ENCODE results near the gene PPP1CC. TPM values are rescaled to one million over a fixed set of nuclear protein-coding genes. Genes with fewer than 3 reads are reported as not detected.
"Not testable (repeated sequence)": the region's sequence is repeated elsewhere in the genome, so short reads cannot be mapped to it uniquely, and the experiment has no call there.

The PPP1CC gene
- total RNA-seq, 1 experiment from 2014 or later: 213 TPM

DNA sequence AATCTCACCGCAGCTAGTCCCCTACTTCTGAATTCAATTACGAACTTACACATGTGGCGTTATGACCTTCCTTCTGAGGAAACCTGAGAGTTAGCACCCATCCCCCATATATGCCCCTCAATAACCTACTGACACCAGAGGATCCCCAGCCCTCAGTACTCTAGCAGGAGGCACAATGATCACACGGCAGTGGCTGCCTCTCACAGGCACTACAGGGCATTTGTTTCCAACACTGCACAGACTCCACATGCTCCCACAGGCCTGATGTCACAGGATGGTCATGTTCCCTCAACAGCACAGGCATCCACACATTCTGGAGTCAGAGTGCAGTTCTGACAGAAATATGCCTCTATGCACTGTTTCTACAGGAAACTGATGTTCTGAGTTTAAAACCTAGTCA is 17.4 kb downstream of the PPP1CC start:
- CTCF ChIA-PET: no interaction called here

DNA sequence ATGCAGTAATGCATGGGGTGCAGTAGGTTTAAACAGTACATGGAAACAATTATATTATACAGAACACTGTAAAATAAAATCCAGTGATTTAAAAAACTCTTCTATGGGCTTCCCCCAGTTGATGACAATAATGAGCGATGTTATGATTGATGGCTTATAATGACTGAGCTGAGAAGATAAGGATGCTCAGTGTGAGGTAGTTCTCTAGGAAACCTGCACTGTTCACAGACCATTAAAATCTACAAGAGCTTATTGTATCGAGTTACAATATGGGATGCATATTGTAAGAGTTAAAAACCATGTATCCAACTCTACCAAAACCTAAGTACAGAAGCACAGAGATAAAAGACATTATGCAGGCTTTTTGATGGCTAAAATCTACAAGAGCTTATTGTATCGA is 19.8 kb downstream of the PPP1CC start:
- H3K27ac Mint-ChIP-seq (ENCODE audit: unreplicated experiment); CTCF ChIA-PET; H3K27me3 Mint-ChIP-seq (ENCODE audit: unreplicated experiment); BruUV-seq (replicated peaks); H3K9me3 Mint-ChIP-seq (ENCODE audit: low read depth, unreplicated experiment); H3K4me1 Mint-ChIP-seq (ENCODE audit: low read depth, unreplicated experiment); DNase-seq; intact Hi-C loops (cut with micrococcal nuclease; ENCODE audit: unreplicated experiment); H3K4me3 Mint-ChIP-seq (ENCODE audit: low read depth, unreplicated experiment): not testable (repeated sequence)
- H3K36me3 Mint-ChIP-seq (ENCODE audit: insufficient read depth, unreplicated experiment): peaks cover 78% of the 10 kb centered on the region

More for the DNA sequence above, 17.4 kb downstream of the PPP1CC start:
- no peak overlapping the region for H3K4me3 Mint-ChIP-seq (ENCODE audit: low read depth, unreplicated experiment)
- H3K9me3 Mint-ChIP-seq (ENCODE audit: low read depth, unreplicated experiment): no peaks in the 10 kb centered on the region
- H3K36me3 Mint-ChIP-seq (ENCODE audit: insufficient read depth, unreplicated experiment): peaks cover 82% of the 10 kb centered on the region
- DNase-seq: no peak
- intact Hi-C loops (cut with micrococcal nuclease; ENCODE audit: unreplicated experiment): no loop called here
- TF ChIP-seq, protein P1, sequence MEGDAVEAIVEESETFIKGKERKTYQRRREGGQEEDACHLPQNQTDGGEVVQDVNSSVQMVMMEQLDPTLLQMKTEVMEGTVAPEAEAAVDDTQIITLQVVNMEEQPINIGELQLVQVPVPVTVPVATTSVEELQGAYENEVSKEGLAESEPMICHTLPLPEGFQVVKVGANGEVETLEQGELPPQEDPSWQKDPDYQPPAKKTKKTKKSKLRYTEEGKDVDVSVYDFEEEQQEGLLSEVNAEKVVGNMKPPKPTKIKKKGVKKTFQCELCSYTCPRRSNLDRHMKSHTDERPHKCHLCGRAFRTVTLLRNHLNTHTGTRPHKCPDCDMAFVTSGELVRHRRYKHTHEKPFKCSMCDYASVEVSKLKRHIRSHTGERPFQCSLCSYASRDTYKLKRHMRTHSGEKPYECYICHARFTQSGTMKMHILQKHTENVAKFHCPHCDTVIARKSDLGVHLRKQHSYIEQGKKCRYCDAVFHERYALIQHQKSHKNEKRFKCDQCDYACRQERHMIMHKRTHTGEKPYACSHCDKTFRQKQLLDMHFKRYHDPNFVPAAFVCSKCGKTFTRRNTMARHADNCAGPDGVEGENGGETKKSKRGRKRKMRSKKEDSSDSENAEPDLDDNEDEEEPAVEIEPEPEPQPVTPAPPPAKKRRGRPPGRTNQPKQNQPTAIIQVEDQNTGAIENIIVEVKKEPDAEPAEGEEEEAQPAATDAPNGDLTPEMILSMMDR (IDR thresholded peaks at IDR 0.05; ENCODE audit: unreplicated experiment): no peak
- BruUV-seq (replicated peaks): no TSS peak
- peaks cover 8% of the 10 kb centered on the region for H3K4me1 Mint-ChIP-seq (ENCODE audit: low read depth, unreplicated experiment)
- no peak overlapping the region for H3K27ac Mint-ChIP-seq (ENCODE audit: unreplicated experiment)
- H3K27me3 Mint-ChIP-seq (ENCODE audit: unreplicated experiment): no peaks in the 10 kb centered on the region

DNA sequence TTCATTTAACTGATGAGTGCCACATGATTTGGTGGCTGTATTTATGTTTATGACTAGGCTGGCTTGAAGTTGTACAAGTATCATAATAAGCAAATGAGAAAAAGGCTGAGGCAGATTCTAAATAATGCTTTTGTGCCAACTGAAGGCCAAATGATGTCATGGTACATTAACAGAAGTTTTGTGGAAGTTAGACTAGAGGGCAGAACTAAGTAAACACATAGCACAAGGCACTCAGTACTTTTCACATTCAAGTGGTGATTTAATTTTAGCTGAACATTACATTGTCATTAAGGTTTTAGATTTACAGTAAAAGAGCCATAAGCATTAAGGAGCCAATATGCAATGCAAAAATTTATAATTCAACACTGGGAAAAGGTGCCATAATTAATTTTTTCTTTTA is 21.1 kb downstream of the PPP1CC start:
- H3K4me3 Mint-ChIP-seq (ENCODE audit: low read depth, unreplicated experiment): no peak overlapping the region
- H3K27me3 Mint-ChIP-seq (ENCODE audit: unreplicated experiment): no peaks in the 10 kb centered on the region
- CTCF ChIA-PET: no interaction called here
- H3K27ac Mint-ChIP-seq (ENCODE audit: unreplicated experiment): no peak overlapping the region
- peaks cover 66% of the 10 kb centered on the region for H3K36me3 Mint-ChIP-seq (ENCODE audit: insufficient read depth, unreplicated experiment)
- DNase-seq: no peak
- intact Hi-C loops (cut with micrococcal nuclease; ENCODE audit: unreplicated experiment): no loop called here
- TF ChIP-seq, protein P1 (IDR thresholded peaks at IDR 0.05; ENCODE audit: unreplicated experiment): no peak
- no peaks in the 10 kb centered on the region for H3K4me1 Mint-ChIP-seq (ENCODE audit: low read depth, unreplicated experiment)
- H3K9me3 Mint-ChIP-seq (ENCODE audit: low read depth, unreplicated experiment): no peaks in the 10 kb centered on the region
- no TSS peak for BruUV-seq (replicated peaks)

DNA sequence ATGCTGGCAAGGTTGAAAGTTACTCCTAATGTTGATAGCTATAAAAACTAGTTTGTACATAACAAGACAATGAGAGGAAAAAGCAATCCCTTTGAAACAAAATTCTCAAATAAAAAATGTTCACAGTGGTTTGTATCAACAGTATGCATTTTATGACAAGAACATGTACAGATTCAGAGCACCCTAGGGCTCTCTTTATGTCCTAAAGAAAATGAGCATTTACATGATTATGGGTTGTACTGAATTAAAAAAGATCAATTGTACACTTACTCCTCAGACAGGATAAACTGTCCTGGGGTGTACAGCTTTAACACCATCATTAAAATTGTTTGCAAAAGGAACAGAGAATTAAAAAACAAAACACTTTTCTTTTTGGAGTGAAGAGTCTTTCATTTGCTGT is 22.2 kb downstream of the PPP1CC start:
- Mint-ChIP-seq H3K27me3 (ENCODE audit: unreplicated experiment) (no peaks in the 10 kb centered on the region), H3K4me3 (ENCODE audit: low read depth, unreplicated experiment) (no peak overlapping the region)

DNA sequence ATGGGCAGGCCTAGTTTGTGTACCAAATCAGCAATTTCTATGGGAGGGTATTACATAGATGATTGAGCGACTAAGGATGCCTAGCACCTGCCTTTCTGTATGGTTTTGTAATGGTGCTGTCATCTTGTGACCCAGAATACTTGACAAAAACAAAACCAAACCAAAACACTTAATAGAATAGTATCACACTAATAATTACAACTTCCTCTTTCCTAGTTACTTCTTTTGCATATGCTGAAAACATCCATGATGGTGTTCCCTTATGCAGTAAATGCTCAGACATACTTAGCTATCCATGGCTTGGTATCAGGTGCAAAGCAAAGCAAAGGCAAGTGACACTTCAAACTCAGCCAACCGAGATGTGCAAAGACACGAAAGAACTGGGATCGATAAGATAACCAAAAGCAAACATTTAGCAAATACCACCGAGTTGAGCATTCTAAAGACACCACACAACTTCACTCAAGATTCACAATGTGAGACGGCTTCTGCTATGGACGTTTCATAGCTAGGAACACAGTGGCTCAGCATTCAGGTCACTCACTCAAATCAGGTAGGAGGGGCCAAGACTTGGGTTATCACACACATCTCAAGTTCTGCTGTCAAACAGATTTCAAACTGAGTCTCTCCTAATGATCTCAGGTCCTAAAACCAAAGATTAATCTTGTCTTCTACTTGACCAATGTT is 24.3 kb downstream of the PPP1CC start:
- Mint-ChIP-seq H3K27me3 (ENCODE audit: unreplicated experiment) (no peaks in the 10 kb centered on the region), H3K36me3 (ENCODE audit: insufficient read depth, unreplicated experiment) (peaks cover 47% of the 10 kb centered on the region), H3K27ac (ENCODE audit: unreplicated experiment) (peak overlapping the region; percentile 3), H3K4me1 (ENCODE audit: low read depth, unreplicated experiment) (no peaks in the 10 kb centered on the region), H3K4me3 (ENCODE audit: low read depth, unreplicated experiment) (no peak overlapping the region), H3K9me3 (ENCODE audit: low read depth, unreplicated experiment) (no peaks in the 10 kb centered on the region)
- TF ChIP-seq, protein P1 (IDR thresholded peaks at IDR 0.05; ENCODE audit: unreplicated experiment): no peak
- BruUV-seq (replicated peaks): no TSS peak
- DNase-seq: no peak
- intact Hi-C loops (cut with micrococcal nuclease; ENCODE audit: unreplicated experiment): no loop called here
- CTCF ChIA-PET: no interaction called here

More for the DNA sequence above, 22.2 kb downstream of the PPP1CC start:
- CTCF ChIA-PET: no interaction called here
- H3K4me1 Mint-ChIP-seq (ENCODE audit: low read depth, unreplicated experiment): no peaks in the 10 kb centered on the region
- intact Hi-C loops (cut with micrococcal nuclease; ENCODE audit: unreplicated experiment): no loop called here
- H3K9me3 Mint-ChIP-seq (ENCODE audit: low read depth, unreplicated experiment): no peaks in the 10 kb centered on the region
- BruUV-seq (replicated peaks): no TSS peak
- H3K36me3 Mint-ChIP-seq (ENCODE audit: insufficient read depth, unreplicated experiment): peaks cover 58% of the 10 kb centered on the region
- no peak for DNase-seq
- TF ChIP-seq, protein P1 (IDR thresholded peaks at IDR 0.05; ENCODE audit: unreplicated experiment): no peak
- H3K27ac Mint-ChIP-seq (ENCODE audit: unreplicated experiment): no peak overlapping the region

Measured in Calu3 (cell line).